ENCODE data around the gene ZKSCAN7.
"Not testable (repeated sequence)": the region's sequence is repeated elsewhere in the genome, so short reads cannot be mapped to it uniquely, and the experiment has no call there.

Gene ZKSCAN7

DNA sequence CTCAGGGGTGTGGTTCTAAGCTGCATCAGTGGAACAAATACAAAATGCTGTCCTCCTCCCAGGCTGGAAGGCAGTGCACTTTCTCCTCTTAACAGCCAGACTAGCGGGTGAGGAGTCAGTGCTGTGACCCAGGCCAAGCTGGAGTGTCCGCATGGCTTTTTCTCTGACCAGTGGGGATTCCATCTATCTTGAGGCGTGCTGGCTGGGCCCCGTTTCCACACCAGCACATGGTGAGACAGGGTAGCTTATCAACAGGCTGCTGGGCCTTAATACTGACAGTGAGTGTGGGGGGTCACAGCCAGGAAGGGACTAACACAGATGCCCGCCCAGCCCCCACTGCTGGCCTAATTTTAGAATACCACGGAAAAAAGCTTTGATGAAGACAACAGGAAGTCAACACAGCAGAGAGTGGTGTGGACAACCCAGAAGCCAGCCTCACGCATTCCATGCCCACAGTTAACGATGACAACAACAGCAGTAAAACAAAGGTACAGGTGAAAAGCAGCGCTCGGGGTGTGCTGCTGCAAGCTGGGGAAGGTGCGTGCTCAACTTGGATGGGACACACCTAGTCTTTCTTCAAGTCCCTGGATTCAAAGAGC is 22.5 kb downstream of the ZKSCAN7 start:
- not testable (repeated sequence) for DNase-seq

DNA sequence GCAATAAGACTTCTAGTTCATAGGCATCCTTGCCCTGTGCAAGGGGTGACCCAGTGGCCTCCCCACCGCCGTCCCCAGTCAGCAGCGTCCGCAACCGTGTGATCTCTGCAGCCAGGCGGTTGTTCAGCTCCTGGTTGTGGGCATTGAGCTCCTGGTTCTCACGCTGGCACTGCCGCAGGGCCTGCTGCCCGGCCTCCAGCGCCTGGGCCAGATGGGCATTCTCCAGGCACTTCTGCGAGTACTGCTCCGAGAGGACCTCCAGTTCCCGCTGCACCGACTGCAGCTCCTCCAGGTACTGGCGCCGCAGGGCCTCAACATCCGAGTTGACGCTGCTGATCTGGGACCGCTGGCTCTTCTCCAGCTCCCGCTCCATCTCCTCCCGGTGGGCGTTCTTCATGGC is 23.3 kb downstream of the ZKSCAN7 start:
- not testable (repeated sequence) for DNase-seq

DNA sequence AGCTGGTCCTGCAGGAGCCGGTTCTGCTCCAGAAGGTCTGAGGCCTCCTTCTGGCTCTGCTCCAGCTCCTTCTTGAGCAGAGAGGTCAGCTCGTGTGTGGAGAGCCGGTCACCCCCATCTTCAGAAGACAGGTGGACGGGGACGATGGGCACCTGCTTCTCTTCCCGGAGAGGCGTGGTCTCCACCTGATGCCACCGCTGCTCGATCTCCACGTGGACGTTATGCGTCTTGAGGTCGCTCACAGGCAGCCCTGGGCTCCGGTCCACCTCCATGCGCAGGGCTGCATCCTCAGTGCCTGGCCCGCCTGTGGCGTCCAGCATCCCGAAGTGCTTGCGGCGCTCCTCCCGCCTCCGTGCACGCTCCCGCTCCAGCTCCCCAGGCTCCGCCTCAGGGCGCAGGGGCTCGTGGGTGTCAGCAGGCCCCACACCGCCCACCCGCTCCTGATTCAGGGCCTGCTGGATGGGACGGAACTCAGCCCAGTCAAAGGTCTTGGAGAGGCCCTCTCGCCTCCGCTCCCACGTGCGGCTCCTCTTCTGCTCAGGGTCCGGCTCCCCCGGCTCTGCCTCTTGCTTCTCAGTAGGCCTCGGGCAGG is 24.0 kb downstream of the ZKSCAN7 start:
- DNase-seq = not testable (repeated sequence)

DNA sequence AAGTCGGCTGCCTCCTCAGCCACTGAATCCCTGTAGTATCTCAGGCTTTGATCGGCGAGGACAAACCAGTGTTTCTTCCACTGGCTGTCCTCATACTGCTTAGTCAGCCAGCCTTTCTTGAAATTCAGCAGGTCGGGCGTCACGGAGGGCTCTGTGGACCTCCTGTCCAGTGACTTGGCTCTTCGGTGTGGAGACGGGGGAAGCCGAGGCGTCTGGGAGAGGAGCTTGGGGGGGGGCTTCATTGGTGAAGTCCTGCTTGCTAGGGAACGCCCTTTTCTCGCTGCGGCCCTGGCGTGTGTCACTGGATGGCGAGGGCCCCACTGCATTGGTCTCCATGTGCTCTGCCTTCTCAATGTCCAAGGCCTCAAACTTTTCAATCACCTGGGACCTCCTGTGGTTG is 24.8 kb downstream of the ZKSCAN7 start:
- DNase-seq = not testable (repeated sequence)

DNA sequence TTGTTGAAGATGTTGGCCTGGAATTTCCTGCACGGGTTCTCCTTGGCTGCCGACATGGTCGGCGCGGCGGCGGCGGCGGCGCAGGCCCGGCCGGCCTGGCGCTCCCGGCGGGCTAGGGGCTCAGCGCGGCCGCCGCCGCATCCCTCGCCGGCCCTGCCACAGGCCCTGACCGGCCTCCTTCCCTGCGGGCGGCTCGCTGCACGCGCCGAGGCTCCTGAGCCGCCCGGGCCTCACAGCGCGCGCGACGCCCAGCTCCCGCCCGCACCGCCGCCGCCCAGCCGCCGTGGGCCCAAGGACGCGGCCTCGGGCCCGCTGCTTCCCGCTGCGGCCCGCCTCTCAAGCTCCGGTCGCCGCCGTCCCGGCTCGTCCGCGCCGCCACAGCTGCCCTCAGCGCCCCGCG is 26.0 kb downstream of the ZKSCAN7 start:
- not testable (repeated sequence) for DNase-seq

GRCh38 chr3:44584646-44585501 is 29.9 kb downstream of the ZKSCAN7 start, which contains the start of gene ZNF660:
ZNF660 (plus strand) TSS chr3:44584964; CDS start chr3:44594194, 9,230 bp downstream.
- DNase-seq = peak; percentile 66

- no peak for DNase-seq
Observed at GRCh38 chr3:44596621-44597020, 41.6 kb downstream of the ZKSCAN7 start.

GRCh38 chr3:44601749-44602148 is 46.8 kb downstream of the ZKSCAN7 start:
- no peak for DNase-seq

DNA sequence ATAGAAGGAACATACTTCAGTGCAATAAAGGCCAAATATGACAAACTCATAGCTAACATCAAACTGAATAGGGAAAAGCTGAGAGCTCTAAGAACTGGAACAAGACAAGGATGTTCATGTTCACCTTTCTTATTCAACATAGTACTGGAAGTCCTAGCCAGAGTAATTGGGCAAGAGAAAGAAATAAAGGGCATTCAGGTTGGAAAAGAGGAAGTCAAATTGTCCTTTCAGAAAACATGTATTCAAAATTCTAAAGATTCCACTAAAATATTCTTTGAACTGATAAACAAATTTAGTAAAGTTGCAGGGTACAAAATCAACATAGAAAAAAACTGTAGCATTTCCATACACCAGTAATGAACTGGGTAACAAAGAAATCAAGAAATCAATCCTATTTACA is 57.7 kb downstream of the ZKSCAN7 start:
- DNase-seq = no peak
